Sciatic nerve (tissue), 2 donors: ENCODE data around the gene STAG2. TPM values are rescaled to one million over a fixed set of nuclear protein-coding genes. Genes with fewer than 3 reads are reported as not detected.
"Not testable (repeated sequence)": the region's sequence is repeated elsewhere in the genome, so short reads cannot be mapped to it uniquely, and the experiment has no call there.

ENCODE experiments used
- ATAC-seq: fragments of 200-7000 bp; cut with Tn5 transposase; one replicate; pipeline ENCODE4 v1.9.1; 2020; ENCODE audit warnings: mild to moderate bottlenecking, moderate library complexity
- DNase-seq: peaks from one replicate; pipeline ENCODE4 v3.0.0-alpha.2; 2020; ENCODE audit warnings: low spot score
- intact Hi-C: fragments of 100-400 bp; cut with DNase I; formaldehyde crosslinking; loops from one replicate; pipeline ENCODE4 v1.14.2; 2022
- total RNA-seq: library from RNA; stranded (reverse); fragmentation: NEBNext Ultra II Directional; extraction: Animal tissue kit (Norgen Biotek cat#: 25700); gene quantifications from one replicate; pipeline ENCODE4 v1.2.1, GENCODE V29; 2021
- donor health status: DM: no; HTN: no; CAD: no.
- donor health status: DM: no; HTN: no; CAD: no.

STAG2 gene
- total RNA-seq, 1 donor from 2014 or later, result 98.2 TPM

DNA sequence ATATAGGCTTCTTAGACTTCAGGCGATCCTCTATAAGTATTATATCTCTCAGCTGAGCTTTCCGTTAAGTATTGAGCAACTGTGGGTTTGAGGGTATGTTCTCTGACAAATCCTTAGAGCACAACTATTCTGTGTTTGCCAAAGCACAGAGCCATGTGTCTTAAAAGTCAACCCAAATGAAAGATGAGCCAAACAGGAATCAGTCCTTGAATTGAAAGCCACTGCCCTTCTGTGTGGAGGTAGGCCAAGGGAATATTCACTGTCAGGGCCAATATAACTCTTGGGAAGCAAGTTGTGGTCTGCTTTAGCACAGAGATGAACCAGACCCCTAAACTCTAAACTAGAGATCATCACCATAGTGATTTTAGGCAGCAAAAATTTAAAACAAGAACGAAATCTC lies 164.0 kb downstream of the STAG2 start:
- DNase-seq, result no peak
- intact Hi-C loops, result no loop called here
- no peak for ATAC-seq

DNA sequence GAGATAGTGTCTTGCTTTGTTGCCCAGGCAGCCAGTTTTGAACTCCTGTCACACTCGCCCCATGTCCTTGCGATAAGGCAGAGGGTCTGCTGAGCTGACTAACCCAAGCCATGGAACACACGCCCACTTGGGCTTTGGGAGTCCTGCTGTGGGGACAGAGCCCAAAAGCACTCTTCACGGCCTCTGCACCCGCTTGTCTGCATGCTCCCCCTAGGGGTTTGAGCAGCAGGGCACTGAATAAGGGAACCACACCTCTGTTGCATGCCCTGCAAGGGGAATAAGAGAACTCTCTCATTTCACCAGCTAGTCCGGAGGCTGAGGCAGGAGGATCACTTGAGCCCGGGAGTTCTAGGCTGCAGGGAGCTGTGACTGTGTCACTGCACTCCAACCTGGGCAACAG lies 166.0 kb downstream of the STAG2 start:
- DNase-seq, result no peak
- intact Hi-C loops, result no loop called here
- no peak for ATAC-seq

DNA sequence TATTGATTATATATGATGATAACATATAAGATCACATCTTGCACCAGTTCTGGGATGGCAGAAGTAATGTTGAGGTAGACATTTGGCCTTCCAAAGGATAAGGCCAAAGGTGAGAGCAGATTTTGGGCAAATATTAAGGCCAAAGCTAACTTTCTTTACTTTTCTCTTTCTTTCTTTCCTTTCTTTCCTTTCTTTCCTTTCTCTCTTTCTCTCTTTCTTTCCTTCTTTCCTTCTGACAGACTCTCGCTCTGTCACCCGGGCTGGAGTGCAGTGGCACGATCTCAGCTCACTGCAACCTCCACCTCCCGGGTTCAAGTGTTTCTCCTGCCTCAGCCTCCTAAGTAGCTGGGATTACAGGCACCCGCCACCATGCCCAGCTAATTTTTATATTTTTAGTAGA lies 170.9 kb downstream of the STAG2 start:
- ATAC-seq, intact Hi-C loops, DNase-seq: not testable (repeated sequence)

DNA sequence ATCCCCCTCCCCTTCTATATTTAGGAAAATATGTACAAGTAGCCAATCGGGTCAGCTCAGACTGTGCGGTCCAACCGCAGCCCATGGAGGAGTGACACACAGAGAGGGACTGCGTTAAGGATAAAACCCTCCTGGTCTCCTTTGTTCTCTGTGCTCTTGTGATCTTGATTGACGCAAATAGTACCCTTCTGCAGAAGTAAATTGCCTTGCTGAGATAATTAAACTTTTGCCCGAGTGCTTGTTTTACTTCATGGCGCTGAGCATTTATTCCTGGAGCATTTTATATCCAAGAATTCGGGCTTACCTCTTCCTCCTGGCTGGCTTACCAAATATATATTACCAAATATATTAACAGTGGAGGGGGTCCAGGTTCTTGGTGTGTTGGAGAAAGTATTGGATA lies 184.2 kb downstream of the STAG2 start:
- intact Hi-C loops, result no loop called here
- DNase-seq (no peak), ATAC-seq (no peak)

DNA sequence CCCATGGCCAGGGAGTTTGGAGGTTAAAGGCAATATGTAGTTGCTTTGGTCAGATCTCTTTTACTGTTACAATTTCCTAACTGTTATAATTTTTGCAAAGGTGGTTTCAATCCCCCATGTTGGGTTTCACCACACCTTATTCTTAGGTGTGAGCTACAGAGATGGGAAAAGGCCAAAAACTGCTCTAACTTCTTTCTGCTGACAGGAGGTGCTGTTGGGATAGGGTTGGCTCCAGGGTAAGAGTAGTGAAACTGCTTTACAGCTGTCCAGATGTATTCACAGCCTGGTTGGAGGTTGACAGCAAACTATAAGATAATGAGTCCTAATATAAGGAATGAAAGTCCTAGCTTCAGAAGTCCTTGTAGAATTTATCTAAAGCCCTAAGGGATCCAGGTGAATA lies 189.7 kb downstream of the STAG2 start:
- DNase-seq, result no peak
- ATAC-seq, result no peak
- intact Hi-C loops, result no loop called here

Other genes with a start within 250 kb of the STAG2 start
- 95.1 TPM for gene THOC2, start 228.7 kb upstream of the STAG2 start, total RNA-seq
- 62.0 TPM for gene XIAP, start 101.7 kb upstream of the STAG2 start, total RNA-seq